Hematopoietic multipotent progenitor cell treated with erythropoietin and hydrocortisone succinate and interleukin-3 and kit ligand, for 17 days (in vitro differentiated cells): ENCODE results near the gene WDFY4.

Experiments used
- DNase-seq: peaks from one replicate; pipeline ENCODE4 v3.0.0-alpha.2; 2015; ENCODE audit warnings: low spot score

Gene WDFY4

GRCh38 chr10:48773580-48773979 is 88.9 kb downstream of the WDFY4 start:
- DNase-seq = no peak

GRCh38 chr10:48774416-48775205 is 89.9 kb downstream of the WDFY4 start:
- DNase-seq = no peak

DNA sequence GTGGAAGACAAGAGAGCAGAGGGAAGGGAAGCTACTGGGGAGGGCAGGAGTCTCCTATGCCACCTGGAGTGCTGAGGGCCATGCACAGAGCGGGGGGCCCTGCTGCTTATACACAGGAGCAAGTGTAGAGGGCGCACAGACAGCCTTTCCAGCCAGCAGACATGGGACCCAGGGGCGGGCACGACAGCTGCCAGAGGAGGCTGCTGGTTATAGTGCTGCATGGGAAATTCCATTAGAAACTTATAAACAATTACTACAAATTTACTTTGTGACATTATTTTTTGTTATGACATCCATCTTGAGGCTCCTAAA is 90.5 kb downstream of the WDFY4 start:
- DNase-seq = no peak

GRCh38 chr10:48776005-48776522 is 91.4 kb downstream of the WDFY4 start:
- DNase-seq = no peak

GRCh38 chr10:48776528-48776927 is 91.9 kb downstream of the WDFY4 start:
- DNase-seq = no peak

DNA sequence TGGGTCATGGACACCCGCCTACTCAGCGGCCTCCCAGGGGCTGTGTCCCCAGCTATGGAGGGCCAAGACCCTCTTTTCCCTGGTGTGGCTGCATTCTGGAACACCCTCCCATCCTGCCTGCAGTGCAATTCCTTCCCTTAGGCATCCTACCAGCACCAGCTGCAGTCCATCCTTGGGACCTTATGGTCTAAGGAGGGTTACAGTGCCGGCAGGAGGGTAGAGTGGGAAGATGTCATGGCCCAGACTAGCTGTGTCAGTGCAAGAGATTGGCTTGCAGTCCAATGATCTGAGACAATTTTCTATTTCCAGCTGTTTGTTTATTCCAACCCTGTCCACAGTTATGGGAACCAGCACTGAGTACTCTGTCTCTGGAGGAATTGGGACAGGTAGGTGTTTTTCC is 92.4 kb downstream of the WDFY4 start:
- no peak for DNase-seq

DNA sequence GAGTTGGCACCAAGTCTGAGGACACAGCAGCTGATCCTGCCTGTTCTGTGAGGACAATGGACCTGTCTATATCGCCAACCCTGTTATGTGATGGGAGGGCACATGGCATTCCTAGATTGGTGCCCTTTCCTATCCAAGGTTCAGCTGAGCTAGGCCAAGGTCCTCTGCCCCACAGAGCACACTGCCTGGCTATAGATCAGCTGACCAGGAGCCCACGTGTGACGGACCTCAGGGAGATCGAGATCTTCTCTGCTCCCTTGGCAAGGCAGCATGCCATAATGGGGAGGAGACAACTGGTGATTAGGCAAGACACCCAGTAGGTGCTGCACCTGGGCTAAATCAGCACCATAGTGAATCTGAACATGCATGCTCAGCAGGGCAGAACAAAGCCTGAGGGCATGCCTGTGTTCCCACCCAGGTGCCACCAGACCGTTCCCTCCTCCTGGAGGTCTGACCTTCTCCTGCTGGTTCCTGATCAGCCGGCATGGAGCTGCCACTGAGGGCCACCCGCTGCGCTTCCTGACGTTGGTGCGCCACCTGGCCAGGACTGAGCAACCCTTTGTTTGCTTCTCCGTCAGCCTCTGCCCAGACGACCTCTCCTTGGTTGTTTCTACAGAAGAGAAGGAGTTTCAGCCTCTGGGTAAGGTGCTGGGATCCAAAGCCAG is 93.7 kb downstream of the WDFY4 start:
- DNase-seq = no peak

DNA sequence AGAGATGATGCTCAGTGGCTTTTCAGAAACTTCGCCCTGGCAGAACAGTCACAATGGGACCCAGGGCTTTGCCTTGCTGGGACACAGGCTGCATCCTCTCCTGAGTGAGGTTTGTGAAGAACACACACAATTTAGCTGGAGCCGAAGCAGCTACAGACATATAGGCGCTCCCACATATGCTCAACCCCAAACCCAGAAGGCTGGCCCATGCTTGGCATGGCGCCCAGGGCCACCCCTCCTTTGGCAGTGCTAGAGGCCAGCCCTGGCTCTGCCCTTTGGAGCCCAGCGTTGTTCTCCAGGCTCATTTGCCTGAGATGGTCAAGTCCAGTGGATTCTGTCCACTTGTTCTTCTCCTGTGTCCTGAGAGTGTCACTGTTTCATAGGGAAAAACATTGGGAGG is 94.4 kb downstream of the WDFY4 start:
- no peak for DNase-seq

DNA sequence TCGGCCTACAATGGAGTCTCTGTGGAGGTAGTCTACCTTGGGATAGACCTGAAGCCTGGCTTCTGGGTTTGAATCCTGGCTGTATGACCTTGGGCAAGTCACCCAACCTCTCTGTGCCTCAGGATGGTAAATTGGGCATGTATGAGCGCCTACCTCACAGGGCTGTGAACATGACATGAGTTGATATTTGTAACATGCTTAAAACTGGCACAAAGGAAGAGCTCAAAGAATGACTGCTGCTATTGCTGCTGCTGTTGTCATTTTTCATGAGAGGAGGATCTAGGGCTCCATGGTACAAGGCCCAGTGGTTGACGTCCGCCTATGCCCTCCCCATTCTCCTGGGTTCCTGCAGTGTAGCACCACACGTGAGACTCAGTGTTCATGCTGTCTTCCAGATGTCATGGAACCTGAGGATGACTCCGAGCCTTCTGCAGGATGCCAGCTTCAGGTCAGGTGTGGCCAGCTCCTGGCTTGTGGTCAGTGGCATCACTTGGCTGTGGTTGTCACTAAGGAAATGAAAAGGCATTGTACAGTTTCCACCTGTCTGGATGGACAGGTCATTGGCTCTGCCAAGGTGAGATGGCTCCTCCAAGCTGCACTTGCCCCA is 95.0 kb downstream of the WDFY4 start:
- no peak for DNase-seq

DNA sequence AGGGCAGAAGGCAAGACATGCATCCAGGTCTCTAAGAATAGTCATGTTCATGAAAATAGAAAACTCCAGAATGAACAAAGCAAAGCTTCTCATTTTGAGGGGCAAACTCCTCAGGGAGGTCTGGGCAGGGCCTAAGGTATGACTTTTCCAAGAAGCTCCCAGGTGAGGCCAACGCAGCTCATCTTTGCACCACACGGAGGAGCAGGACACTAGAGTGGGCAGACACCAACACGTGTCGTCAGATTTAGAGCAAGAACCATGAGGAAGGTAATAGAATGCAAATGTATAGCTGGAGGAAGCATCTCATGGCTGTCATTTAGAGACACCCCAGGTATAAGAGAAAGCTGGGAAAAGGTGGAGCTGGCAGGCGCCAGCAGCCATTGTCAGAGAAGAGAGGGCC is 95.7 kb downstream of the WDFY4 start:
- DNase-seq = no peak

- DNase-seq = no peak
These were observed 97.7 kb downstream of the WDFY4 start for GRCh38 chr10:48782386-48782785.

GRCh38 chr10:48784031-48784430 is 99.4 kb downstream of the WDFY4 start:
- no peak for DNase-seq

GRCh38 chr10:48785796-48786195 is 101.1 kb downstream of the WDFY4 start:
- DNase-seq = no peak

DNA sequence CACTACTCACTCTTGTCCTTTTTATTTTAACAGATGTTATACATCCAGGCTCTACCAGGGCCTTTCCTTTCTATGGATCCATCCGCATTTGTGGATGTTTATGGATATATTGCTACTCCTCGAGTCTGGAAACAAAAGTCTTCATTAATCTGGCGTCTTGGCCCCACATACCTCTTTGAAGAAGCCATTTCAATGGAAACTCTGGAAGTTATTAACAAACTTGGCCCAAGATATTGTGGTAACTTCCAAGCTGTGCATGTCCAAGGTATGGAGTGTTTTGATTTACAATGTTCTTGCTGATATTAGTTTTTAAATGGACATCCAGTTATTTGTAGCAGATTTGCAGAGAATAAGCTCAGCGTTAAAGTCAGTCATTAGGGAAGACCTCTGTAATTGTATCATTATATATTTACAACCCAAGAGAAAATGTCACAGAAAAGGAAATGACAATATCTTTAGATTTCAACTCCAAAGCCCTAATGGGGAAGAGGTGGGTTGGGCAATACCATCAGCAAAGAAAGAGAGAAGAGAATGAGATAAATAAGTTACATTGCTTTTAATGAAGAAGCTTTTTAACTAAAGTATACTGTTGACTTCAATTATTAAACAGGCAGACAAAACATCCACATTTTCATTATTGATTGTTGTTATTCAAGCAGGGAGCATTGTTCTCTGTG is 102.1 kb downstream of the WDFY4 start:
- DNase-seq = no peak

DNA sequence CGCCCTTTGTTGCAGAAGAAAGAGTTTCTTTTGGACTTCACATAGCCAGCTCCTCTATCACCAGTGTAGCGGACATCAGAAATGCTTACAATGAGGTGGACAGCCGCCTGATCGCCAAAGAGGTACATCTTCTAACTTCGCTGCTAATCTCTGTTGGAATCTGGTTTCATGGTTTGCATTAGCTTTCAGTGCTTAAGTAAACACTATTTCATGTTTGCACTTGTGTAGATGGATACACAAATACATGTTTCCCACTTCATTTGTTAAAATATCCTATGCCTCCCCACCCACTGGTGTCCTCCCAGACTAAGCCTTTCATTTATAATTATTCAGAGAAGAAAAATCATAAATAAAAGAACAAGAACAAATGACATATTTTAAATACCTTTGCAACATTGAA is 103.9 kb downstream of the WDFY4 start:
- no peak for DNase-seq

DNA sequence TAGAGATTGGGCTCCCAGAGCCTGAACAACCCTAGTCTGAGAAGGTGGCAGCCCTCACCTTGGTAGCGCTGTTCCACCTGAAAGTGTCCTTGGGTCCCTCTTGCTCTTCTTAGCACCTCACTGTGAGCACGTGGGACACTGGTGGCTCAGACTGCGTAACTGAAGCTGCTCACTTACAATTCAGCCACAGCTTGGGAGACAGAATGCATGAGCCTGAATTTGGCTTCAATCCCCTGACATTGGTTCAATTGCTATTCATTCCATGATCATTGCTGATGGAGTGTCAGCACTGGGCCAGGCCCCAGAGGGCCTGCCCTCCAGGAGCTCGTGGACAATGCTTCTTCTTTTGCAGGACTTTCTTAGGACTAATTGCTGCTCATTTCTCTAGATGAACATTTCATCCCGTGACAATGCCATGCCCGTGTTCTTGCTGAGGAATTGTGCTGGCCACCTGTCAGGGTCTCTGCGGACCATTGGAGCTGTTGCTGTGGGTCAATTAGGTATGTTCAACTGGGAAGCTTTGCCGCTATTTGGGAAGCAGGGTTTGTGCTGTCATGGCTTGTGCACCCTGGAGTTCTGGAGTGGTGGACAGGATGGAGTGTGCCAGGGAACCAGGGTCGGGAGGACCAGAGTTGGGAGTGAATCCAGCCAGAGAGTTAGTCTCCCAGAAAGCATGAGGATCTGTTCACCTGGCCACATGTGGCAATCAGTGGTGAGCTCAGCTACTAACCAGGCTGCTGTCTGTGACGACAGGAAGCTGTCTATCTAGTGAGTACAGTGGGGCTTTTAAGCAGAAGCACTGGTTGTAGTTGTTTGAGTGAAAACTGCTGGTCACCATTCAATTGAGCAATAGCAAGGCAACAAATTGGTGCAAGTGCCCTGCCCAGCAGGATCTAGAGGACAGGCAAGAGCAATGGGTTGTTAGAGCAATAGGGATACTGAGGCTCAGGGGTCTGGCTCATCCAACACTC is 105.1 kb downstream of the WDFY4 start:
- no peak for DNase-seq

- DNase-seq = no peak
These were observed 105.9 kb downstream of the WDFY4 start for GRCh38 chr10:48790457-48791044.

- DNase-seq = no peak
These were observed 106.7 kb downstream of the WDFY4 start for GRCh38 chr10:48791267-48791928.

DNA sequence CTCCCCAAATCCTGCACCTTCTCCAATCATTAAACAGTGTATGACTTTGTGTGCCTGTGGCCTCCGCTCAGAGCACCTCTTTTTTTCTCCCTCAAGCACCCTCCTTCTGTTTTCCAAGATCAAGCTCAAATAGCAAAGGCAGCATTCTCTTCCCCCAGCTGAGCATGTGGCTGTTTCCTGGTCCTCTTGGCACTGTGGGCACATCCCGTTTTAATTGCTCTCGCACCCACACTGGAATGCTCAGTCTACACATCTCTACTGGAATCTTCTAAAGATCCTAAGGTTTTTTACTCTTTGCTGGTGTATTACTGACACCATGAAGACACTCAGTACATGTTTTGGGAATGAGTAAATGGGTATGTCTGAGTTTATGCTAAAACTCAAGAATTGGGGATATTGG is 107.4 kb downstream of the WDFY4 start:
- no peak for DNase-seq

DNA sequence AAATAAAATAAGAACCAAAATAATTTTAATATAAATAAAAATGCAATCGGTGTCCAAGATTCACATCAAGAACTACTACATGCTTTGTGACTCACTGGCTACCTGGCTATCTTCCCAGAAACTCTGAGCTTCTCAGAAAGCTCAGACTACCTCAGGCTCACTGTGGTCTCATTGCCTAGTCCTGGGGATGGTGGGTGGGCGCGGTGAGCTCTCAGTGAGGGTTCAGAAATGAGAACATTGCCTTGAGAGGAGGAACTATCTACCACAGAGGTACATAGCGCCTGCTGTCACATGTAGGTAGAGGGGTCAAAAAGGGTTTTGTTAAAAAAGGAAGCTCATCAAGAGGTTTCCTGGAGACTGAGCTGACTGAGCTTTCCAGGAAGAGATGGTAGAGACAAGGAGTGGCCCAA is 108.0 kb downstream of the WDFY4 start:
- DNase-seq = no peak

- DNase-seq = no peak
These were observed 109.4 kb downstream of the WDFY4 start for GRCh38 chr10:48794074-48794473.
